HG03060 (cell line): Measurements from ENCODE around the gene PKD1L1.
"Not testable (repeated sequence)": the region's sequence is repeated elsewhere in the genome, so short reads cannot be mapped to it uniquely, and the experiment has no call there.

Experiments used
- ATAC-seq: cut with Tn5 transposase; IDR thresholded peaks from one replicate; pipeline ENCODE4 v1.9.1; 2021; ENCODE audit warnings: low read depth, moderate number of reproducible peaks; ENCODE audit not compliant: unreplicated experiment

PKD1L1 gene

GRCh38 chr7:47779341-47779771 lies 168.9 kb downstream of the PKD1L1 start:
- no peak for ATAC-seq

GRCh38 chr7:47778153-47778661 lies 170.1 kb downstream of the PKD1L1 start:
- no peak for ATAC-seq

- ATAC-seq = no peak
Observed at GRCh38 chr7:47777531-47778152, 170.6 kb downstream of the PKD1L1 start.

- ATAC-seq = no peak
Observed at GRCh38 chr7:47776335-47776734, 171.9 kb downstream of the PKD1L1 start.

GRCh38 chr7:47775238-47775637 lies 173.0 kb downstream of the PKD1L1 start:
- no peak for ATAC-seq

- no peak for ATAC-seq
Observed at GRCh38 chr7:47772492-47772891, 175.8 kb downstream of the PKD1L1 start.

GRCh38 chr7:47771990-47772360 lies 176.3 kb downstream of the PKD1L1 start:
- no peak for ATAC-seq

- no peak for ATAC-seq
Observed at GRCh38 chr7:47771336-47771989, 176.8 kb downstream of the PKD1L1 start.

- no peak for ATAC-seq
Observed at GRCh38 chr7:47766126-47766525, 182.1 kb downstream of the PKD1L1 start.

GRCh38 chr7:47765373-47765979 lies 182.8 kb downstream of the PKD1L1 start:
- ATAC-seq = no peak

GRCh38 chr7:47764746-47765145 lies 183.5 kb downstream of the PKD1L1 start:
- no peak for ATAC-seq

GRCh38 chr7:47763063-47763974 lies 184.9 kb downstream of the PKD1L1 start:
- no peak for ATAC-seq

GRCh38 chr7:47762746-47763062 lies 185.6 kb downstream of the PKD1L1 start:
- no peak for ATAC-seq

GRCh38 chr7:47762207-47762606 lies 186.1 kb downstream of the PKD1L1 start:
- ATAC-seq = no peak

GRCh38 chr7:47759056-47759706 lies 189.1 kb downstream of the PKD1L1 start:
- no peak for ATAC-seq

- ATAC-seq = no peak
Observed at GRCh38 chr7:47758546-47758945, 189.7 kb downstream of the PKD1L1 start.

GRCh38 chr7:47757921-47758411 lies 190.3 kb downstream of the PKD1L1 start:
- no peak for ATAC-seq

GRCh38 chr7:47756636-47757035 lies 191.6 kb downstream of the PKD1L1 start:
- no peak for ATAC-seq

GRCh38 chr7:47755248-47755647 lies 193.0 kb downstream of the PKD1L1 start:
- ATAC-seq = no peak

GRCh38 chr7:47751724-47752123 lies 196.5 kb downstream of the PKD1L1 start:
- ATAC-seq = not testable (repeated sequence)
